Kidney (tissue), 14 donors: ENCODE data around the gene CD44. TPM values are rescaled to one million over a fixed set of nuclear protein-coding genes. Genes with fewer than 3 reads are reported as not detected.

Source experiments
- DNase-seq, 5 donors: peaks; one replicate each; pipeline ENCODE4 v3.0.0-alpha.2; 2013 to 2020
- FAIRE-seq: peaks from 2 replicates; lab custom pipeline; 2012; peaks lifted over from hg19 to GRCh38; lab: Jason Lieb, UNC
- H3K27ac ChIP-seq, 2 donors: one replicate each; pipeline ENCODE4 v1.7.0; 2013; ENCODE audit warnings: low read depth in 2 of 2, low read length in 2 of 2, inconsistent platforms in 1 of 2
- H3K27me3 ChIP-seq: one replicate; pipeline ENCODE4 v1.7.1; 2013; ENCODE audit warnings: low read length, inconsistent platforms; ENCODE audit not compliant: control insufficient read depth, insufficient read depth
- H3K36me3 ChIP-seq, 3 donors: one replicate each; pipeline versions ENCODE4 v1.7.0 to v1.7.1; 2013; ENCODE audit warnings: low read length in 3 of 3, control low read depth in 1 of 3, inconsistent platforms in 1 of 3; ENCODE audit not compliant: insufficient read depth in 3 of 3, control insufficient read depth in 2 of 3
- H3K4me1 ChIP-seq, 3 donors: one replicate each; pipeline versions ENCODE4 v1.7.0 to v1.7.1; 2013; ENCODE audit warnings: low read length in 3 of 3, inconsistent platforms in 1 of 3, low read depth in 1 of 3; ENCODE audit not compliant: control insufficient read depth in 2 of 3, insufficient read depth in 2 of 3
- H3K4me3 ChIP-seq, 3 donors: one replicate each; pipeline versions ENCODE4 v1.7.0 to v1.8.1; 2013; ENCODE audit warnings: low read length in 3 of 3, control low read depth in 1 of 3, inconsistent platforms in 1 of 3
- H3K9ac ChIP-seq, 3 donors: one replicate each; pipeline versions ENCODE4 v1.7.0 to v1.7.1; 2013; ENCODE audit warnings: low read length in 3 of 3, control low read depth in 1 of 3, inconsistent platforms in 1 of 3
- H3K9me3 ChIP-seq, 3 donors: one replicate each; pipeline versions ENCODE4 v1.7.0 to v1.7.1; 2013; ENCODE audit warnings: low read length in 3 of 3, control low read depth in 1 of 3, inconsistent platforms in 1 of 3; ENCODE audit not compliant: control insufficient read depth in 2 of 3, insufficient read depth in 1 of 3
- CTCF ChIP-seq: IDR thresholded peaks from 3 replicates; pipeline ENCODE4 v1.5.1; 2012; ENCODE audit warnings: mild to moderate bottlenecking, moderate library complexity, borderline replicate concordance; ENCODE audit not compliant: insufficient read depth; ENCODE audit errors: extremely low read depth
- intact Hi-C: fragments of 100-400 bp; cut with DNase I; formaldehyde crosslinking; loops from one replicate; pipeline ENCODE4 v1.11.1; 2022
- polyA plus RNA-seq: library from polyadenylated mRNA; stranded (reverse); fragments of 350-450 nt; fragmentation: Illumina TruSeq; extraction: RNeasy Lipid Tissue Mini Kit (QIAGEN cat#74804); gene quantifications from one replicate; pipeline ENCODE4 v1.2.3, GENCODE V29; 2014; ENCODE audit warnings: low read depth, low replicate concordance; ENCODE audit not compliant: insufficient read depth
- total RNA-seq: library from RNA; stranded (reverse); fragmentation: NEBNext Ultra II Directional; extraction: Animal tissue kit (Norgen Biotek cat#: 25700); gene quantifications from one replicate; pipeline ENCODE4 v1.2.1, GENCODE V29; 2021
- donor health status: control.
- donor health status: control.
- donor health status: control.
- donor health status: control.
- donor health status: control.
- donor health status: DM: yes; HTN: yes; CAD: no.
- donor health status: Normal renal cell carcinoma (clear cell type).

The CD44 gene
- total and polyA plus RNA-seq, 2 donors from 2014 or later, result 13.8 to 235 TPM

GRCh38 chr11:35103366-35104208 lies 35.4 kb upstream of the CD44 start:
- H3K36me3 ChIP-seq, result no peaks in the 10 kb centered on the region
- DNase-seq (no peak), FAIRE-seq (no peak)
- no peak for TF ChIP-seq CTCF
- H3K4me1 ChIP-seq, result peaks cover 0 to 3% (median 0%) of the 10 kb centered on the region in 3 donors
- intact Hi-C loops, result no loop called here
- no peaks in the 10 kb centered on the region for H3K27me3 ChIP-seq
- H3K27ac ChIP-seq, result no peak overlapping the region
- no peaks in the 10 kb centered on the region for H3K9me3 ChIP-seq
- no peak overlapping the region for H3K4me3 ChIP-seq
- H3K9ac ChIP-seq, result no peak overlapping the region

GRCh38 chr11:35104655-35105054 lies 34.3 kb upstream of the CD44 start:
- H3K4me1 ChIP-seq, result no peaks in the 10 kb centered on the region
- no peaks in the 10 kb centered on the region for H3K36me3 ChIP-seq
- TF ChIP-seq CTCF, result no peak
- intact Hi-C loops, result no loop called here
- no peak overlapping the region for H3K9ac ChIP-seq
- no peak overlapping the region for H3K4me3 ChIP-seq
- H3K9me3 ChIP-seq, result no peaks in the 10 kb centered on the region
- H3K27ac ChIP-seq, result no peak overlapping the region
- FAIRE-seq (no peak), DNase-seq (no peak)
- no peaks in the 10 kb centered on the region for H3K27me3 ChIP-seq

GRCh38 chr11:35105319-35106079 lies 33.5 kb upstream of the CD44 start:
- DNase-seq, result no peak
- FAIRE-seq, result no peak
- H3K4me1 ChIP-seq, result no peaks in the 10 kb centered on the region
- intact Hi-C loops, result no loop called here
- H3K9ac ChIP-seq, result no peak overlapping the region
- H3K9me3 ChIP-seq, result no peaks in the 10 kb centered on the region
- no peak overlapping the region for H3K4me3 ChIP-seq
- TF ChIP-seq CTCF, result no peak
- H3K27ac ChIP-seq, result no peak overlapping the region
- no peaks in the 10 kb centered on the region for H3K36me3 ChIP-seq
- no peaks in the 10 kb centered on the region for H3K27me3 ChIP-seq
